Hematopoietic multipotent progenitor cell treated with erythropoietin and hydrocortisone succinate and interleukin-3 and kit ligand, for 15 days (in vitro differentiated cells): Measurements from ENCODE around the gene PGRMC2.
"Not testable (repeated sequence)": the region's sequence is repeated elsewhere in the genome, so short reads cannot be mapped to it uniquely, and the experiment has no call there.

Experiments
- DNase-seq: peaks from one replicate; pipeline ENCODE4 v3.0.0-alpha.2; 2015; ENCODE audit warnings: low spot score

Gene PGRMC2

GRCh38 chr4:128267745-128268144 is 19.9 kb downstream of the PGRMC2 start:
- DNase-seq, result no peak

DNA sequence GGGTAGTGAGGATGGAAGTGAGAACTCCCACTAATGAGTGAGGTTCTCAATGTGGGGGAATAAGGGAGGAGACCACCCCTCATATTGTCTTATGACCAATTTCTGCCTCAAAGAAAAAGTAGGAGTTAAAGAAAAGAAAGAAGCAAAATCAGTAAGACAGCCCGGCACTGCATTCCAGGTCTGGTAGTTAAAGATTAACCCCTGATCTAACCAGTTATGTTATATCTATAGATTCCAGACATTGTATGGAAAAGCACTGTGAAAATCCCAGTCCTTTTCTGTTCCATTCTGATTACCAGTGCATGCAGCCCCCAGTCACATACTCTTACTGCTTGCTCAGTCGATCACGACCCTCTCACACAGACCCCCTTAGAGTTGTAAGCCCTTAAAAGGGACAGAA is 20.4 kb downstream of the PGRMC2 start:
- DNase-seq, result not testable (repeated sequence)

GRCh38 chr4:128265550-128265949 is 22.1 kb downstream of the PGRMC2 start:
- DNase-seq, result not testable (repeated sequence)

- not testable (repeated sequence) for DNase-seq
Observed at GRCh38 chr4:128259889-128260288, 27.7 kb downstream of the PGRMC2 start.

- DNase-seq, result not testable (repeated sequence)
Observed at GRCh38 chr4:128258166-128258565, 29.4 kb downstream of the PGRMC2 start.

- no peak for DNase-seq
Observed at GRCh38 chr4:128256539-128256938, 31.1 kb downstream of the PGRMC2 start.

DNA sequence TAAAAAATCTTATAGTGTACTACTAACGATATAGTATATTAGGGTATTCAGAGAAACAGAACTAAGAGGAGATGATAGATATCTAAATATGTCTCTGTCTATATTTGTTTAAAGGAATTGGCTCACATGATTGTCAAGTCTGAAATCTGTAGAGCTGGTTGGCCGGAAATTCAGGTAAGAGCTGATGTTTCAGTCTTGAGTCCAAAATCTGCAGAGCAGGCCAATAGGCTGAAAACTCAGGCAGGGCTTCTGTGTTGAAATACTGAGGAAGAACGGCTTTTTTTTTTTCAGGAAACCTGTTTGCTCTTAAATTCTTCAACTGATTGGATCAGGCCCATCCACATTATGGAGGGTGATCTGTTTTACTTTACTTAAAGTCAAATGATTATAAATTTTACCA is 31.7 kb downstream of the PGRMC2 start:
- DNase-seq, result no peak

DNA sequence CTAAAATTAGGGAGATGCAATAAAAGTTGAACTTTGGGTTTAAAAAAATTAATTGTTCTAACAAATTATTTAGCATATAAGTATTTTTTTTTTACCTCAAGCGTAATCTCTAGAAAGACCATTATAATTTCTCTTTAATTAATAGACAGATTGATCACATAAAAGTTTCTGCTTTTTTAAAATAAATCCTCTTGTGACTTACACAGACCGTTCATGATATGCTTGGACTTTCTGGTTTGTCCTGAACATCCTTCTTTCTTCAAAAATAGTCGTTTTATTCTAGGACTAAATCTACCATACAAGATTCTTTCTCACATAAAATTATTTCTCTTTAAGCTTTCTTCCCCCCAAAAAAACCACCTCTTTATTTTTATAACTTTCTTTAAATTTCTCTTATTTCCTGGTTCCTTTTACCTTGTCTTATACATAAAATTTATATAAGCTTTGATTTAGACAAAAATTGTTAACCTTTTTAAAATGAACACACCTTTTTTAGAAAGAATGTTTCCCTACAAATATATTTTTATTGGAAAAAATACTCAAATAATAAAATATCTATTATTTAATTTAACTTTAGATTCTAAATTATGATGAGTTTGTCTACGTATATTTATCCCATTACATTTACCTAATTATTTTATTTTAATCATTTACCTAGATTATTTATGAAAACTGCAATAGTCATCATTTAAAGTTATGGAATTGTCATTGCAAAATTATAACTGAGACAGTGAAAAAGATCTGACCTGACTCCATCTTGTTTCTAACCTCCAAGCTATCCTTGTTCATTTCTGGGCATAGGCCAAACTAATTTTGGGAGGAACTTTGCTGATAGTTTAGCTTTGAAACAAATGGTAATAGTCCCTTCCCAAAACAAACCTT is 37.6 kb downstream of the PGRMC2 start:
- DNase-seq, result no peak

- DNase-seq, result no peak
Observed at GRCh38 chr4:128247906-128248305, 39.7 kb downstream of the PGRMC2 start.

- not testable (repeated sequence) for DNase-seq
Observed at GRCh38 chr4:128245391-128245790, 42.2 kb downstream of the PGRMC2 start.

GRCh38 chr4:128244379-128244778 is 43.2 kb downstream of the PGRMC2 start:
- no peak for DNase-seq

DNA sequence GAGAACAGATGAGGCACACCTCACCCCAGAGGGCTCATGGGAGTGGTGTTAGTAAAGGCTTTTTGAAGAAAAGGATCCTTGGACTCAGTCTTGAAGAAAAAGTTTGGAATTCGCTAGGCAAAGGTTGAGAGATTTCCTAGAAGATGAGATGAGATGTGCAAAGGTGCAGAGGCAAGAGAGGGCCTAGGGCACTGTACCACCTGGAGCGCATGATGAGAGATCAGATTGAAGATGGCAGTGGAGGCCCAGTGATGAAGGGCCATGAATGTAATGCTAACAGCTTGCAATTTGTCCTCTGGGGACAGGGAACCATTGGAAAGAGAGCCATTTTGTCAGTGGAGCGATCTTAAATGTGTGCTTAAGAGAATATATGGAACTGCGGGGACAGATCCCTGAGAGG is 45.0 kb downstream of the PGRMC2 start:
- no peak for DNase-seq

- DNase-seq, result no peak
Observed at GRCh38 chr4:128241981-128242380, 45.6 kb downstream of the PGRMC2 start.

DNA sequence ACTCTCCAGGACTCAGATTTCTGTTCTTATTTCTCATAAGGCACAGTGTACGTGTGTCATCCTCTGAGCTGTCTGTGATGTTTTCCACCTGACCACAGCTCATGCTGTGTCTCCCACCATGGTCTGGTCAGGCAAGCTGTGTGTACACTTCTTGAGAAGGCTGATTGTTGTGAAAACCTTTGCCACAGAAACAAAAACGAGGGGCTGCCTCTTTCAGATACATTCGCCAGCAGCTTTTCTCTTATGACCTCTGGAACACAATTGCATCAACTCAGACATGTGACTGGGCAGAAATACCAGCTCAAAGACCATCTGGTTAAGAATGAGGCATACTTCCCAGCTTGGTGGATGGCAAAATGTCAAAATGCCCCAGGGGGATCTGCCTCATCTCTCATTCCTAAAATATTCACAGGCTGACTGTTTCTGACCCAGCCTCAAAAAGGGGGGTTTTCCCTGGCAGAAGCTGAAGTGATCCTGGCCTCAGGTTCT is 46.1 kb downstream of the PGRMC2 start:
- DNase-seq, result no peak

DNA sequence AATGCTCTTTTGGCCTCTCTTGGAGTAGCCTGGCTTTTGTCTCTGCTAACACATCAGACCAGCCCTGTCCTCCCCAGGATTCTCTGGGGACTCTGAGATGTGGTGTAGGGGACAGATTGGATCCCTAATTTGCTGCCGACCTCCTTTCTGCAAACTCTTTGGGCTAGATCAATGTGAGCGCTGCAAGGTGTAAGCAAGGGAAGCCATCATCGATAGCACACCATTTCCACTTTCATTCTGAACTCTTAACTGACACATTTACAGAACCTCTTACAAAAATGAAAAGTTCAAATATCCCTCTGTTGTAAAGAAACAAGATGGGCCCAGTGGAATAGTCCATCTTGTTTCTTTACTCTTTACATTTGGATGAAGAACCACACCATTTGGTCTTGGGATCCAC is 46.6 kb downstream of the PGRMC2 start:
- no peak for DNase-seq

- no peak for DNase-seq
Observed at GRCh38 chr4:128234836-128235235, 52.8 kb downstream of the PGRMC2 start.

- DNase-seq, result no peak
Observed at GRCh38 chr4:128232719-128233118, 54.9 kb downstream of the PGRMC2 start.

- no peak for DNase-seq
Observed at GRCh38 chr4:128228845-128229795, 58.5 kb downstream of the PGRMC2 start.

GRCh38 chr4:128227991-128228571 is 59.5 kb downstream of the PGRMC2 start:
- no peak for DNase-seq

DNA sequence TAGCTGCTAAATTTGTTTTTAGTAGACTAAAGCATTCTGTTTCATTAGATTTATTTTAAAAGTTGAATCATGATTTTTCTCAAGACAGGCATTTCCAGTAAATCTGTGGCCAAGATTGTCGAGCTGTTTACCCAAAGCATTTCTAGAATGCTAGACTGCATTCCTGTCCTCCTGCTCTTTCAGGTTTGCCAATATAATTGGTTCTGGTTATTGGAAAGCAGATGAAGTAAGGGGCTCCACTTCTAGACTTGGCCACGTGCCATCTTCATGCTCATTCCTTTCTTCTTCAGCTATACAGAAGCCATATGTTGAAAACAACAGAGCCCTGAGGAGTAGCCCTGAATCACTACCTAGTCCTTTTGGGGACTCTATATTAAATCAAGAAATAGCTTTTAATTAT is 62.5 kb downstream of the PGRMC2 start:
- DNase-seq, result no peak

DNA sequence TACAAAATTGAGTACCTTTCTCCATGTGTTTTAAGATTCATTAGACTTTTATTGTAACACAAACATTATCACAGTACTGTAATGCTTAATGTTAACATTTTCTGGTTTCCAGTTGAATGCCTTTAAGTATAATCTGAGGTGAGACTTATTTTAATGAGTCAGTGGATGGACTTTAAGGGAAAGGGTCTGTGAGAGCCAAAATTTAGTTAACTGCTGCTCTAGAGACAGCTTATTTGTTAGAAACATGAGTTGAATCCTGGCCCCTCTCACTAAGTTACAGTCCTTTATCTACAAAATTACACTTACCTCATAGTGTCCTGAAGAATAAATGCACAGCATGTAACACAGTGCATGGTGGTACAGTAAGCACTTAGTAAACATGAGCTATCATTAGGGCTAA is 66.0 kb downstream of the PGRMC2 start:
- DNase-seq, result no peak
